HEK293 (cell line): ENCODE data around the gene IL17REL.

ENCODE experiments used
- CTCF ChIA-PET: fragments of 350-600 bp; formaldehyde crosslinking; extraction: SDS; loops from one replicate; lab custom pipeline; 2021; ENCODE audit warnings: antibody characterized with exemption; lab: Yijun Ruan, JAX
- POLR2A ChIA-PET: fragments of 300-600 bp; formaldehyde crosslinking; extraction: SDS; loops from one replicate; lab custom pipeline; 2020; ENCODE audit warnings: antibody characterized with exemption, inconsistent platforms; lab: Yijun Ruan, JAX
- H3K27ac ChIP-seq: fragments of 200-500 bp; sonication (Bioruptor generic); 2 replicates; pipeline ENCODE4 v1.5.1; 2014; ENCODE audit warnings: low read depth, low read length, control low read depth, inconsistent platforms; ENCODE audit errors: extremely low read depth
- H3K36me3 ChIP-seq, 2 experiments: fragments of 200-500 bp in 1 of 2; sonication (Bioruptor generic) in 1 of 2; 1 replicate in 1 of 2; 2 replicates in 1 of 2; pipeline ENCODE4 v1.5.1; 2014 to 2017; ENCODE audit warnings: inconsistent platforms in 2 of 2, low read length in 2 of 2; ENCODE audit not compliant: control insufficient read depth in 2 of 2, insufficient read depth in 1 of 2
- H3K4me1 ChIP-seq: fragments of 200-500 bp; sonication (Bioruptor generic); 2 replicates; pipeline ENCODE4 v1.5.1; 2014; ENCODE audit warnings: mild to moderate bottlenecking, low read length, inconsistent platforms; ENCODE audit not compliant: control insufficient read depth, insufficient read depth
- H3K4me3 ChIP-seq: 2 replicates; pipeline ENCODE4 v1.5.1; 2011; ENCODE audit warnings: low read depth, mild to moderate bottlenecking, control low read depth, low read length, moderate library complexity
- H3K9me3 ChIP-seq: fragments of 200-500 bp; sonication (Bioruptor generic); 2 replicates; pipeline ENCODE4 v1.5.1; 2014; ENCODE audit warnings: low read depth, low read length, inconsistent platforms; ENCODE audit not compliant: control insufficient read depth, insufficient read depth
- GLIS2 ChIP-seq: fragments of 450-650 bp; formaldehyde crosslinking; IDR thresholded peaks from 2 replicates; pipeline ENCODE4 v1.5.1; 2016; ENCODE audit warnings: missing biosample characterization, missing genetic modification characterization
- MZF1 ChIP-seq: fragments of 450-650 bp; formaldehyde crosslinking; IDR thresholded peaks from 2 replicates; pipeline ENCODE4 v1.5.1; 2017; ENCODE audit warnings: missing biosample characterization, missing genetic modification characterization, borderline replicate concordance
- OSR2 ChIP-seq: fragments of 450-650 bp; formaldehyde crosslinking; IDR thresholded peaks from 2 replicates; pipeline ENCODE4 v1.5.1; 2016; ENCODE audit warnings: missing biosample characterization, missing genetic modification characterization
- SETDB1 ChIP-seq: IDR thresholded peaks from one replicate; pipeline ENCODE4 v1.6.1; 2017; ENCODE audit warnings: mild to moderate bottlenecking, low read length, moderate library complexity, mixed read lengths; ENCODE audit not compliant: insufficient read length
- TRIM28 ChIP-seq: IDR thresholded peaks from 2 replicates; pipeline ENCODE4 v1.6.1; 2011; ENCODE audit warnings: low read length, control low read depth, borderline replicate concordance
- YY1 ChIP-seq: fragments of 450-650 bp; formaldehyde crosslinking; IDR thresholded peaks from 2 replicates; pipeline ENCODE4 v1.5.1; 2018; ENCODE audit warnings: missing biosample characterization, missing genetic modification characterization
- ZBTB21 ChIP-seq: fragments of 450-650 bp; formaldehyde crosslinking; IDR thresholded peaks from 2 replicates; pipeline ENCODE4 v1.5.1; 2017; ENCODE audit warnings: missing biosample characterization, missing genetic modification characterization
- ZEB2 ChIP-seq: fragments of 450-650 bp; formaldehyde crosslinking; IDR thresholded peaks from 2 replicates; pipeline ENCODE4 v1.5.1; 2016; ENCODE audit warnings: missing biosample characterization, missing genetic modification characterization
- ZFP3 ChIP-seq: fragments of 450-650 bp; formaldehyde crosslinking; IDR thresholded peaks from 2 replicates; pipeline ENCODE4 v1.5.1; 2016; ENCODE audit warnings: low read depth, missing biosample characterization, missing genetic modification characterization
- ZNF157 ChIP-seq: fragments of 450-650 bp; formaldehyde crosslinking; IDR thresholded peaks from 2 replicates; pipeline ENCODE4 v1.5.1; 2016; ENCODE audit warnings: missing biosample characterization, missing genetic modification characterization
- ZNF16 ChIP-seq: fragments of 450-650 bp; formaldehyde crosslinking; IDR thresholded peaks from 2 replicates; pipeline ENCODE4 v1.5.1; 2016; ENCODE audit warnings: low read depth, missing biosample characterization, missing genetic modification characterization
- ZNF2 ChIP-seq: fragments of 450-650 bp; formaldehyde crosslinking; IDR thresholded peaks from 2 replicates; pipeline ENCODE4 v1.5.1; 2016; ENCODE audit warnings: missing biosample characterization, missing genetic modification characterization
- ZNF391 ChIP-seq: fragments of 450-650 bp; formaldehyde crosslinking; IDR thresholded peaks from 2 replicates; pipeline ENCODE4 v1.5.1; 2016; ENCODE audit warnings: low read depth, missing biosample characterization, missing genetic modification characterization, borderline replicate concordance
- ZNF394 ChIP-seq: fragments of 450-650 bp; formaldehyde crosslinking; IDR thresholded peaks from 2 replicates; pipeline ENCODE4 v1.5.1; 2016; ENCODE audit warnings: missing biosample characterization, missing genetic modification characterization, mild to moderate bottlenecking, moderate library complexity, borderline replicate concordance
- ZNF426 ChIP-seq: fragments of 450-650 bp; formaldehyde crosslinking; IDR thresholded peaks from 2 replicates; pipeline ENCODE4 v1.5.1; 2017; ENCODE audit warnings: missing biosample characterization, missing genetic modification characterization, mild to moderate bottlenecking, inconsistent platforms, moderate library complexity
- ZNF548 ChIP-seq: fragments of 450-650 bp; formaldehyde crosslinking; IDR thresholded peaks from 2 replicates; pipeline ENCODE4 v1.5.1; 2016; ENCODE audit warnings: missing biosample characterization, missing genetic modification characterization
- ZNF555 ChIP-seq: fragments of 450-650 bp; formaldehyde crosslinking; conservative IDR thresholded peaks from 2 replicates; pipeline ENCODE4 v1.5.1; 2017; ENCODE audit warnings: missing biosample characterization, mild to moderate bottlenecking, missing genetic modification characterization, inconsistent platforms
- ZNF558 ChIP-seq: fragments of 450-650 bp; formaldehyde crosslinking; IDR thresholded peaks from 2 replicates; pipeline ENCODE4 v1.5.1; 2016; ENCODE audit warnings: missing biosample characterization, missing genetic modification characterization
- ZNF654 ChIP-seq: fragments of 450-650 bp; formaldehyde crosslinking; IDR thresholded peaks from 2 replicates; pipeline ENCODE4 v1.5.1; 2016; ENCODE audit warnings: low read depth, missing biosample characterization, missing genetic modification characterization
- ZNF664 ChIP-seq: fragments of 450-650 bp; formaldehyde crosslinking; IDR thresholded peaks from 2 replicates; pipeline ENCODE4 v1.5.1; 2016; ENCODE audit warnings: missing biosample characterization, missing genetic modification characterization
- ZSCAN23 ChIP-seq: fragments of 450-650 bp; formaldehyde crosslinking; IDR thresholded peaks from 2 replicates; pipeline ENCODE4 v1.5.1; 2016; ENCODE audit warnings: missing biosample characterization, missing genetic modification characterization
- TF ChIP-seq, protein P1 (sequence below): fragments of 450-650 bp; formaldehyde crosslinking; conservative IDR thresholded peaks from 2 replicates; pipeline ENCODE4 v1.5.1; 2016; ENCODE audit warnings: low read depth, missing biosample characterization, missing genetic modification characterization
- TF ChIP-seq, protein P2 (sequence below): fragments of 450-650 bp; formaldehyde crosslinking; IDR thresholded peaks from 2 replicates; pipeline ENCODE4 v1.5.1; 2017; ENCODE audit warnings: missing biosample characterization, missing genetic modification characterization
- TF ChIP-seq, protein P3 (sequence below): fragments of 450-650 bp; formaldehyde crosslinking; IDR thresholded peaks from 2 replicates; pipeline ENCODE4 v1.5.1; 2016; ENCODE audit warnings: missing biosample characterization, missing genetic modification characterization
- TF ChIP-seq, protein P4 (sequence below): fragments of 450-650 bp; formaldehyde crosslinking; IDR thresholded peaks from 2 replicates; pipeline ENCODE4 v1.5.1; 2016; ENCODE audit warnings: missing biosample characterization, missing genetic modification characterization

Gene IL17REL

DNA sequence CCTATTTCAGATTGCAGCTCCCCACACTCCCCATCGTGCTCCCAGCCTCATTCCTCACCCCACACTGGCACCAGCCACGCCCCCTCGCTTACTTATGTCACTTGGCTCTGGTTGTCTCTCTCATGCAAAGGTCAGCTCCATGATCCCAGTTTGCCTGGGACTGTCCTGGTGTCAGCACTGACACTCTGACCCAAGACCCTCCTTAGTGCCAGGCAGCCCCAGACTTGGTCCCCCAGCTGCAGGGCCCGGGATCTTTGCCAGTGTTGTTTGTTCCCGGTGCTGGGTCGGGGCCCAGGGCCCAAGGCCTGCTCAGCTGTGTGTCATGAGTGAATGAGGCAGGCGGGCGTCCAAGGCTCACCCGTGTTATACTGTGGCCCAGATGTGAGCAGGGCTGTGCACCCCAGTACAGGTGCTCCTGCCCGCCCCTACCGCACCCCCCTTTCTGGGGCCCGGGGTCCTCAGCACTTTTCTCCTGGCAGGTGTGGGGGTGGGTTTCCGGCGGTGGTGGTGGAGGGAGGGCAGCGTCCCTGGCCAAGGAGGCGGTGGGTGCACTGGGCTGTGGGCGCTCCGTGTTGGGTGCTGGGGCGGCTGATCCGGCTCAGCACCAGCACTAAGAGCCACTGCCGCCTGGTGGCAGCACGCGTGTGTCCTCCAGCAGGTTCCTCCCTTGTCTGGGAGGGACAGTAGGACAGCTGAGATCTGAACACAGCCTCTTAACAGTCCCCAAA, 19.5 kb downstream of the IL17REL start (continued):
- TF ChIP-seq ZNF2 (tag by site-specific recombination): 0 out of 2 replicates have a peak, but pooled peaks have one; percentile 24
- TF ChIP-seq, protein P1, sequence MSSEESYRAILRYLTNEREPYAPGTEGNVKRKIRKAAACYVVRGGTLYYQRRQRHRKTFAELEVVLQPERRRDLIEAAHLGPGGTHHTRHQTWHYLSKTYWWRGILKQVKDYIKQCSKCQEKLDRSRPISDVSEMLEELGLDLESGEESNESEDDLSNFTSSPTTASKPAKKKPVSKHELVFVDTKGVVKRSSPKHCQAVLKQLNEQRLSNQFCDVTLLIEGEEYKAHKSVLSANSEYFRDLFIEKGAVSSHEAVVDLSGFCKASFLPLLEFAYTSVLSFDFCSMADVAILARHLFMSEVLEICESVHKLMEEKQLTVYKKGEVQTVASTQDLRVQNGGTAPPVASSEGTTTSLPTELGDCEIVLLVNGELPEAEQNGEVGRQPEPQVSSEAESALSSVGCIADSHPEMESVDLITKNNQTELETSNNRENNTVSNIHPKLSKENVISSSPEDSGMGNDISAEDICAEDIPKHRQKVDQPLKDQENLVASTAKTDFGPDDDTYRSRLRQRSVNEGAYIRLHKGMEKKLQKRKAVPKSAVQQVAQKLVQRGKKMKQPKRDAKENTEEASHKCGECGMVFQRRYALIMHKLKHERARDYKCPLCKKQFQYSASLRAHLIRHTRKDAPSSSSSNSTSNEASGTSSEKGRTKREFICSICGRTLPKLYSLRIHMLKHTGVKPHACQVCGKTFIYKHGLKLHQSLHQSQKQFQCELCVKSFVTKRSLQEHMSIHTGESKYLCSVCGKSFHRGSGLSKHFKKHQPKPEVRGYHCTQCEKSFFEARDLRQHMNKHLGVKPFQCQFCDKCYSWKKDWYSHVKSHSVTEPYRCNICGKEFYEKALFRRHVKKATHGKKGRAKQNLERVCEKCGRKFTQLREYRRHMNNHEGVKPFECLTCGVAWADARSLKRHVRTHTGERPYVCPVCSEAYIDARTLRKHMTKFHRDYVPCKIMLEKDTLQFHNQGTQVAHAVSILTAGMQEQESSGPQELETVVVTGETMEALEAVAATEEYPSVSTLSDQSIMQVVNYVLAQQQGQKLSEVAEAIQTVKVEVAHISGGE (tag by site-specific recombination): no peak
- TF ChIP-seq YY1 (tag by site-specific recombination): no peak
- no peak for TF ChIP-seq OSR2 (tag by site-specific recombination)

DNA sequence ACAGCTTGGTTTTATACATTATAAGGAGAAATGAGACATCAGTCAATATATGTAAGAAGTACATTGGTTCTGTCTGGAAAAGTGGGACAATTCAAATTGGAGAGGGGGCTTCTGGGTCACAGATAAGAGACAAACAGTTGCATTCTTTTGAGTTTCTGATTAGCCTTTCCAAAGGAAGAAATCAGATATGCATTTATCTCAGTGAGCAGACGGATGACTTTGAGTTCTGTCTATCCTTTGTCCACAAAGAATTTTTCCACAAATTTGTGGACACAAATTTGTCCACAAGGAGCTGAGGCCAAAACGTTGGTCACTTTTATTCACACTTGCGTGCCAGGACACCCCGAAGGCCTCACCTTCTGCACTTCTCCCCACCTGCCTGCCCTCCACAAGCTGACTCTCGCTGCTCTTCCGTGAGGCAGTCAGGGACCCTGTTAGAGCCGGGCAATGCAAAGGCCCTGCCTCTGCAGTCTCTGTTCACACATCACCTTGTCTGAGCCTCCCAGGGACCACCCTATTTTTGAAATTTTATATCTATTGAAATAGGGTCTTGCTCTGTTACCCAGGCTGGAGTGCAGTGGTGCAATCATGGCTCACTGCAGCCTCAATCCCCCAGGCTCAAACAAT, 20.5 kb downstream of the IL17REL start:
- no peak for TF ChIP-seq ZNF426 (tag by site-specific recombination)
- TF ChIP-seq ZNF664: no peak
- TF ChIP-seq, all 188 proteins: peak for 0
- H3K4me3 ChIP-seq: no peak overlapping the region
- no peak overlapping the region for H3K27ac ChIP-seq
- POLR2A ChIA-PET: no interaction called here
- CTCF ChIA-PET: interaction anchor here (0.9 to 2.3 kb wide), 3 partner anchors 16 to 61 kb away, joined by 4 to 7 read pairs (median 4); no protein-coding TSS in a partner anchor
- H3K9me3 ChIP-seq: no peaks in the 10 kb centered on the region
- no peaks in the 10 kb centered on the region for H3K36me3 ChIP-seq
- no peaks in the 10 kb centered on the region for H3K4me1 ChIP-seq

DNA sequence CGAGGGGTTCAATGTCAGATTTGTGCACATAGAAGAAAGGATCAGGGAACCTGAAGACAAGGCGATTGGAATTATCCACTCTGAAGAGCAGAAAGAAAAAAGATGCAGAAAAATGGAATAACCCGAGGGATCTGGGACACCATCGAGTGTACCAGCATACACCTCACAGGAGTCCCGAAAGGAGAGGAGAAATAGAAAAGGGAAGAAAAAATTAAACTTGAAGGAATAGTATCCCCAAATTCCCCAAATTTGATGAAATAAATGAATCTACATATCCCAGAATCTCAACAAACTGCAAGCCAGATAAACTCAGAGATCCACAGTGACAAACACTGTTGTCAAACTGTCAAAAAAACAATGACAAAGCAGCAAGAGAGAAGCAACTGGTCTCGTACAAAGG, 21.4 kb downstream of the IL17REL start:
- Histone ChIP-seq H3K27ac (no peak overlapping the region), H3K4me1 (no peaks in the 10 kb centered on the region), H3K9me3 (no peaks in the 10 kb centered on the region), H3K36me3 (no peaks in the 10 kb centered on the region), H3K4me3 (no peak overlapping the region)
- ChIA-PET POLR2A (no interaction called here), CTCF (interaction anchor here (1.0 to 1.1 kb wide), 2 partner anchors 11 to 39 kb away, joined by 4 to 5 read pairs; no protein-coding TSS in a partner anchor)
- TF ChIP-seq, protein P2, sequence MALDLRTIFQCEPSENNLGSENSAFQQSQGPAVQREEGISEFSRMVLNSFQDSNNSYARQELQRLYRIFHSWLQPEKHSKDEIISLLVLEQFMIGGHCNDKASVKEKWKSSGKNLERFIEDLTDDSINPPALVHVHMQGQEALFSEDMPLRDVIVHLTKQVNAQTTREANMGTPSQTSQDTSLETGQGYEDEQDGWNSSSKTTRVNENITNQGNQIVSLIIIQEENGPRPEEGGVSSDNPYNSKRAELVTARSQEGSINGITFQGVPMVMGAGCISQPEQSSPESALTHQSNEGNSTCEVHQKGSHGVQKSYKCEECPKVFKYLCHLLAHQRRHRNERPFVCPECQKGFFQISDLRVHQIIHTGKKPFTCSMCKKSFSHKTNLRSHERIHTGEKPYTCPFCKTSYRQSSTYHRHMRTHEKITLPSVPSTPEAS (tag by site-specific recombination): no peak
- TF ChIP-seq ZNF157 (tag by site-specific recombination) (no peak), ZBTB21 (tag by site-specific recombination) (no peak), ZSCAN23 (no peak), ZNF555 (no peak), ZNF558 (tag by site-specific recombination) (peak; percentile 99), GLIS2 (tag by site-specific recombination) (no peak), TRIM28 (peak; percentile 89), ZNF394 (tag by site-specific recombination) (no peak), ZNF548 (tag by site-specific recombination) (no peak), ZEB2 (tag by site-specific recombination) (no peak), ZFP3 (tag by site-specific recombination) (no peak), ZNF654 (tag by site-specific recombination) (no peak), OSR2 (tag by site-specific recombination) (no peak), ZNF391 (no peak), SETDB1 (peak; percentile 91), MZF1 (tag by site-specific recombination) (no peak), ZNF16 (no peak)
- TF ChIP-seq, protein P3, sequence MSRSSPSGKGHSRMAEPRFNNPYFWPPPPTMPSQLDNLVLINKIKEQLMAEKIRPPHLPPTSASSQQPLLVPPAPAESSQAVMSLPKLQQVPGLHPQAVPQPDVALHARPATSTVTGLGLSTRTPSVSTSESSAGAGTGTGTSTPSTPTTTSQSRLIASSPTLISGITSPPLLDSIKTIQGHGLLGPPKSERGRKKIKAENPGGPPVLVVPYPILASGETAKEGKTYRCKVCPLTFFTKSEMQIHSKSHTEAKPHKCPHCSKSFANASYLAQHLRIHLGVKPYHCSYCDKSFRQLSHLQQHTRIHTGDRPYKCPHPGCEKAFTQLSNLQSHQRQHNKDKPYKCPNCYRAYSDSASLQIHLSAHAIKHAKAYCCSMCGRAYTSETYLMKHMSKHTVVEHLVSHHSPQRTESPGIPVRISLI: no peak
- TF ChIP-seq, protein P4, sequence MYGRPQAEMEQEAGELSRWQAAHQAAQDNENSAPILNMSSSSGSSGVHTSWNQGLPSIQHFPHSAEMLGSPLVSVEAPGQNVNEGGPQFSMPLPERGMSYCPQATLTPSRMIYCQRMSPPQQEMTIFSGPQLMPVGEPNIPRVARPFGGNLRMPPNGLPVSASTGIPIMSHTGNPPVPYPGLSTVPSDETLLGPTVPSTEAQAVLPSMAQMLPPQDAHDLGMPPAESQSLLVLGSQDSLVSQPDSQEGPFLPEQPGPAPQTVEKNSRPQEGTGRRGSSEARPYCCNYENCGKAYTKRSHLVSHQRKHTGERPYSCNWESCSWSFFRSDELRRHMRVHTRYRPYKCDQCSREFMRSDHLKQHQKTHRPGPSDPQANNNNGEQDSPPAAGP (tag by site-specific recombination): no peak
